Measurements from ENCODE around the gene GP2. TPM values are rescaled to one million over a fixed set of nuclear protein-coding genes. Genes with fewer than 3 reads are reported as not detected.

Gene GP2
- polyA plus RNA-seq, 1 donor (not counting 4 experiments of a cell fraction or from before 2014, with no cell fraction given) = not detected

DNA sequence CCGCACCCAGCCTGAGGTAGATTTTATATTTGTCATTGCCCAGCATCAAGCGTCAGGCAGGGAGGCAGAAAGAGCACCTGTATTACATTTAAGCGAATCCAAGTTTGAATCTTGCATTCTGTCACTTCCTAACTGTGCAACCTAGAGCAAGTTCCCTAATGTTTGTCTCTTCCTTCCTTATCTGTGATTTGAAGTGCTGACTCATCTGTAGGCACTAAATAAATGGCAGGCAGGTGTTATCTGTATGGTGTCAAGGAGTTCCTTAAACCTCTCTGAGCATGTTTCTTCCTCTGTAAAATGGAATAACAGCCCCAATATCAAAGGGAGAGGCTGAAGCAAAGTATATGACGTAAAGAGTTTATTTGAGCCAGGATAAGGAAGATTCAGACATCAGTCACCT is 24.3 kb downstream of the GP2 start:
- H4K20me1 ChIP-seq (ENCODE audit: control insufficient read depth, extremely low read depth, insufficient read depth, low read length) = no peaks in the 10 kb centered on the region
- no peaks in the 10 kb centered on the region for H3K9me3 ChIP-seq (ENCODE audit: control insufficient read depth, low read depth, low read length)
- no peak overlapping the region for H3K4me3 ChIP-seq (ENCODE audit: control insufficient read depth in 2 of 3, extremely low read depth in 1 of 3, insufficient read depth in 2 of 3, low read depth in 1 of 3, low read length in 3 of 3)
- FAIRE-seq (no peak), DNase-seq (ENCODE audit: low read depth, low spot score) (no peak)
- H3K9me1 ChIP-seq (ENCODE audit: control insufficient read depth, extremely low read depth, insufficient read depth, low read length) = no peaks in the 10 kb centered on the region
- dilution Hi-C loops (cut with MboI; ENCODE audit: extremely low pct_ligation_motif_present, low sequenced_read_pairs) = no loop called here
- no peaks in the 10 kb centered on the region for H3K36me3 ChIP-seq (ENCODE audit: control insufficient read depth in 2 of 2, extremely low read depth in 1 of 2, insufficient read depth in 2 of 2, low read length in 2 of 2)
- no peaks in the 10 kb centered on the region for H3K79me2 ChIP-seq (ENCODE audit: control insufficient read depth, insufficient read depth, low read length)
- no peak overlapping the region for H3K9ac ChIP-seq (ENCODE audit: control insufficient read depth, extremely low read depth, insufficient read depth, low read length)
- no peaks in the 10 kb centered on the region for H3K27me3 ChIP-seq (ENCODE audit: control insufficient read depth, extremely low read depth, insufficient read depth, low read length)
- no peaks in the 10 kb centered on the region for H3K4me1 ChIP-seq (ENCODE audit: control insufficient read depth, extremely low read depth, insufficient read depth, low read length)
- H3K27ac ChIP-seq (ENCODE audit: control insufficient read depth, insufficient read depth, low read length) = no peak overlapping the region
- TF ChIP-seq, protein P1, sequence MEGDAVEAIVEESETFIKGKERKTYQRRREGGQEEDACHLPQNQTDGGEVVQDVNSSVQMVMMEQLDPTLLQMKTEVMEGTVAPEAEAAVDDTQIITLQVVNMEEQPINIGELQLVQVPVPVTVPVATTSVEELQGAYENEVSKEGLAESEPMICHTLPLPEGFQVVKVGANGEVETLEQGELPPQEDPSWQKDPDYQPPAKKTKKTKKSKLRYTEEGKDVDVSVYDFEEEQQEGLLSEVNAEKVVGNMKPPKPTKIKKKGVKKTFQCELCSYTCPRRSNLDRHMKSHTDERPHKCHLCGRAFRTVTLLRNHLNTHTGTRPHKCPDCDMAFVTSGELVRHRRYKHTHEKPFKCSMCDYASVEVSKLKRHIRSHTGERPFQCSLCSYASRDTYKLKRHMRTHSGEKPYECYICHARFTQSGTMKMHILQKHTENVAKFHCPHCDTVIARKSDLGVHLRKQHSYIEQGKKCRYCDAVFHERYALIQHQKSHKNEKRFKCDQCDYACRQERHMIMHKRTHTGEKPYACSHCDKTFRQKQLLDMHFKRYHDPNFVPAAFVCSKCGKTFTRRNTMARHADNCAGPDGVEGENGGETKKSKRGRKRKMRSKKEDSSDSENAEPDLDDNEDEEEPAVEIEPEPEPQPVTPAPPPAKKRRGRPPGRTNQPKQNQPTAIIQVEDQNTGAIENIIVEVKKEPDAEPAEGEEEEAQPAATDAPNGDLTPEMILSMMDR (optimal IDR thresholded peaks at IDR 0.05 in 1 of 3, IDR thresholded peaks at IDR 0.05 in 1 of 3, conservative IDR thresholded peaks at IDR 0.05 in 1 of 3; ENCODE audit: extremely low read depth in 1 of 3, insufficient read depth in 2 of 3, low read length in 3 of 3) = no peak
- no peak for TF ChIP-seq EZH2 (IDR thresholded peaks at IDR 0.05; ENCODE audit: low read length)
- H2AFZ ChIP-seq (ENCODE audit: control insufficient read depth, low read length) = no peak overlapping the region
- no peak overlapping the region for H3K4me2 ChIP-seq (ENCODE audit: control insufficient read depth, extremely low read depth, insufficient read depth, low read depth, low read length)

DNA sequence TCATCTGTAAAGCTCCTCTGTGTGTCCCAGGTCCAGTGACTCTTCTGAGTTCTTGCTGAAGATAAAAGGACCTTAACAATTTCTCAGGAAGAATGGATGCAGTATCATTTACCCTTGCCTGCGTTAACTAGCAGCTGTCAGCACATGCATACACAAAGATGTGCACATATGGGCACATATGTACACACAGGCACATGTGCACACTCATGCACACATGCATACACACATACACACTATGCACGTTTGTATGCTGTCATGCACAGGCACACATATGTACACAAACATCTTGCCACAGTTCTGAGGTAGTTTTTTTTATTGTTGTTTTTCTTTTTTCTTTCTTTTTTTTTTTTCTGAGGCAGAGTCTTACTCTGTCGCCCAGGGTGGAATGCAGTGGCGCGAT is 24.9 kb downstream of the GP2 start:
- FAIRE-seq (no peak), DNase-seq (ENCODE audit: low read depth, low spot score) (no peak)
- Histone ChIP-seq H3K27me3 (ENCODE audit: control insufficient read depth, extremely low read depth, insufficient read depth, low read length) (no peaks in the 10 kb centered on the region), H3K27ac (ENCODE audit: control insufficient read depth, insufficient read depth, low read length) (no peak overlapping the region), H3K4me3 (ENCODE audit: control insufficient read depth in 2 of 3, extremely low read depth in 1 of 3, insufficient read depth in 2 of 3, low read depth in 1 of 3, low read length in 3 of 3) (no peak overlapping the region), H3K79me2 (ENCODE audit: control insufficient read depth, insufficient read depth, low read length) (no peaks in the 10 kb centered on the region), H3K9ac (ENCODE audit: control insufficient read depth, extremely low read depth, insufficient read depth, low read length) (no peak overlapping the region), H3K9me3 (ENCODE audit: control insufficient read depth, low read depth, low read length) (no peaks in the 10 kb centered on the region), H2AFZ (ENCODE audit: control insufficient read depth, low read length) (no peak overlapping the region), H3K4me2 (ENCODE audit: control insufficient read depth, extremely low read depth, insufficient read depth, low read depth, low read length) (no peak overlapping the region), H3K9me1 (ENCODE audit: control insufficient read depth, extremely low read depth, insufficient read depth, low read length) (no peaks in the 10 kb centered on the region), H3K36me3 (ENCODE audit: control insufficient read depth in 2 of 2, extremely low read depth in 1 of 2, insufficient read depth in 2 of 2, low read length in 2 of 2) (no peaks in the 10 kb centered on the region), H3K4me1 (ENCODE audit: control insufficient read depth, extremely low read depth, insufficient read depth, low read length) (no peaks in the 10 kb centered on the region), H4K20me1 (ENCODE audit: control insufficient read depth, extremely low read depth, insufficient read depth, low read length) (no peaks in the 10 kb centered on the region)
- TF ChIP-seq, protein P1 (optimal IDR thresholded peaks at IDR 0.05 in 1 of 3, IDR thresholded peaks at IDR 0.05 in 1 of 3, conservative IDR thresholded peaks at IDR 0.05 in 1 of 3; ENCODE audit: extremely low read depth in 1 of 3, insufficient read depth in 2 of 3, low read length in 3 of 3) = no peak
- TF ChIP-seq EZH2 (IDR thresholded peaks at IDR 0.05; ENCODE audit: low read length) = no peak
- dilution Hi-C loops (cut with MboI; ENCODE audit: extremely low pct_ligation_motif_present, low sequenced_read_pairs) = no loop called here

All from keratinocyte (primary cell).